ENCODE results near the gene TRAPPC6A.

DNA sequence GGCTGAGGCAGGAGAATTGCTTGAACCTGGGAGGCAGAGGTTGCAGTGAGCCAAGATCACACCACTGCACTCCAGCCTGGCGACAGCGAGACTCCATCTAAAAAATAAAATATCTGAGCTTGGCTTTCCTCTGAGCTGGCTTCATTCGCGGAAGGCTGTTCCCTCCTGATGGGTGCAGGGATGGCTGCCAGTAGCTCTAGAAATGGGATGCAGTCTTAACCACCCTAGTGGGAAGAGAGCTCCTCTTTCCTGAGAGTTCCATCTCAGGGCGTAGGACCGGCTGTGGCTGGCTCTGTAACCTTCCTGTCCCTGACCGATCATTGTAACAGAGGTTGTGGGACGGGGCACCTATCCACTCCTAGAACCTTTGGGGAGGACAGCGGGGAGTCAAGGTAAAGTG is 52.7 kb downstream of the TRAPPC6A start:
- no peak for TF ChIP-seq POLR2A (IDR thresholded peaks at IDR 0.05)
- TF ChIP-seq, protein P1, sequence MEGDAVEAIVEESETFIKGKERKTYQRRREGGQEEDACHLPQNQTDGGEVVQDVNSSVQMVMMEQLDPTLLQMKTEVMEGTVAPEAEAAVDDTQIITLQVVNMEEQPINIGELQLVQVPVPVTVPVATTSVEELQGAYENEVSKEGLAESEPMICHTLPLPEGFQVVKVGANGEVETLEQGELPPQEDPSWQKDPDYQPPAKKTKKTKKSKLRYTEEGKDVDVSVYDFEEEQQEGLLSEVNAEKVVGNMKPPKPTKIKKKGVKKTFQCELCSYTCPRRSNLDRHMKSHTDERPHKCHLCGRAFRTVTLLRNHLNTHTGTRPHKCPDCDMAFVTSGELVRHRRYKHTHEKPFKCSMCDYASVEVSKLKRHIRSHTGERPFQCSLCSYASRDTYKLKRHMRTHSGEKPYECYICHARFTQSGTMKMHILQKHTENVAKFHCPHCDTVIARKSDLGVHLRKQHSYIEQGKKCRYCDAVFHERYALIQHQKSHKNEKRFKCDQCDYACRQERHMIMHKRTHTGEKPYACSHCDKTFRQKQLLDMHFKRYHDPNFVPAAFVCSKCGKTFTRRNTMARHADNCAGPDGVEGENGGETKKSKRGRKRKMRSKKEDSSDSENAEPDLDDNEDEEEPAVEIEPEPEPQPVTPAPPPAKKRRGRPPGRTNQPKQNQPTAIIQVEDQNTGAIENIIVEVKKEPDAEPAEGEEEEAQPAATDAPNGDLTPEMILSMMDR (IDR thresholded peaks at IDR 0.05), result no peak

All from vagina (tissue), 2 donors.